IMR-90 (cell line): Measurements from ENCODE around the gene MUC7.

Source experiments
- BHLHE40 ChIP-seq: fragments of 150-350 bp; IDR thresholded peaks from 2 replicates; pipeline ENCODE4 v1.6.1; 2016; ENCODE audit warnings: mild to moderate bottlenecking, low read depth, low read length
- POLR2A ChIP-seq: IDR thresholded peaks from 2 replicates; pipeline ENCODE4 v1.6.1; 2012; ENCODE audit warnings: mild to moderate bottlenecking, low read depth, low read length

DNA sequence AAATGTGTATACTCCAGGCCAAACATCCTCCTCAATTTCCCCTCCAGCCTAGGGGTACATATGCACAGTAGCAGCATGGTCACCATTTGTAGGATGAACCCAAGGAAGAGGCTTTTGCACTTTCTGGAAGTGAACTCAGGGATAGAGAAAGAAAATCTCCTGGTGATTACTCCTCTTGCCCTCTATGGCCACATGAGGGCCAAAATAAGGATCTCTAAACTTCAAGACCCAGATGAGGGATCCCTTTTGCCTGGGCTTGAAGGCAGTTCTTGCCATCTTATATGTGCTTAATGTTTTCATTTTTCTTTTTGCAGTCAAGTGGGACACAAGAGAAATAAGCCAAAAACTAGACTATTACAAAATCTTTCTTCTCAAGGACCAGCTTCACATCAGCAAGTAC lies 29.5 kb upstream of the MUC7 start:
- TF ChIP-seq POLR2A: no peak
- no peak for TF ChIP-seq BHLHE40
